RWPE1 (cell line): ENCODE data around the gene PHYHD1.
A peak's percentile ranks its signal among the peaks of the same experiment; 100 is the strongest.

Experiments
- CTCF ChIA-PET: fragments of 350-600 bp; sonication (Branson Sonifier 250); formaldehyde crosslinking; extraction: SDS; loops from one replicate; lab custom pipeline; 2021; lab: Yijun Ruan, JAX
- POLR2A ChIA-PET: fragments of 400-600 bp; formaldehyde crosslinking; extraction: SDS; loops from one replicate; lab custom pipeline; 2020; ENCODE audit warnings: antibody characterized with exemption; ENCODE audit not compliant: low non-redundant PET; lab: Yijun Ruan, JAX
- DNase-seq: peaks from one replicate; pipeline ENCODE4 v3.0.0; 2012; ENCODE audit warnings: low spot score
- H3K27ac ChIP-seq: fragments of 450-650 bp; 2 replicates; pipeline ENCODE4 v1.5.1; 2017
- TF ChIP-seq, protein P1 (sequence below): fragments of 450-650 bp; conservative IDR thresholded peaks from 2 replicates; pipeline ENCODE4 v1.5.1; 2017; ENCODE audit warnings: low read depth, mild to moderate bottlenecking

The PHYHD1 gene

DNA sequence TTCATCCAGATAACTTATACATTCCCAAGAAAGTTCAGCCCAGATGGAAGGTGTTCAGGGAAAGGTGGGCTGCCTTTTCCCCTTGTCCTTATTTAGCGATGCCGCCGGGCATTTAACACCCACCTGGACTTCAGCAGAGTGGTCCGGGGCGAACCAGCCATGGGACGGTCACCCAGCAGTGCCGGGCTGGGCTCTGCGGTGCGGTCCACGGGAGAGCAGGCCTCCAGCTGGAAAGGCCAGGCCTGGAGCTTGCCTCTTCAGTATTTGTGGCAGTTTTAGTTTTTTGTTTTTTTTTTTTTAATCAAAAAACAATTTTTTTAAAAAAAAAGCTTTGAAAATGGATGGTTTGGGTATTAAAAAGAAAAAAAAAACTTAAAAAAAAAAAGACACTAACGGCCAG is 4.0 kb upstream of the PHYHD1 start:
- TF ChIP-seq, protein P1, sequence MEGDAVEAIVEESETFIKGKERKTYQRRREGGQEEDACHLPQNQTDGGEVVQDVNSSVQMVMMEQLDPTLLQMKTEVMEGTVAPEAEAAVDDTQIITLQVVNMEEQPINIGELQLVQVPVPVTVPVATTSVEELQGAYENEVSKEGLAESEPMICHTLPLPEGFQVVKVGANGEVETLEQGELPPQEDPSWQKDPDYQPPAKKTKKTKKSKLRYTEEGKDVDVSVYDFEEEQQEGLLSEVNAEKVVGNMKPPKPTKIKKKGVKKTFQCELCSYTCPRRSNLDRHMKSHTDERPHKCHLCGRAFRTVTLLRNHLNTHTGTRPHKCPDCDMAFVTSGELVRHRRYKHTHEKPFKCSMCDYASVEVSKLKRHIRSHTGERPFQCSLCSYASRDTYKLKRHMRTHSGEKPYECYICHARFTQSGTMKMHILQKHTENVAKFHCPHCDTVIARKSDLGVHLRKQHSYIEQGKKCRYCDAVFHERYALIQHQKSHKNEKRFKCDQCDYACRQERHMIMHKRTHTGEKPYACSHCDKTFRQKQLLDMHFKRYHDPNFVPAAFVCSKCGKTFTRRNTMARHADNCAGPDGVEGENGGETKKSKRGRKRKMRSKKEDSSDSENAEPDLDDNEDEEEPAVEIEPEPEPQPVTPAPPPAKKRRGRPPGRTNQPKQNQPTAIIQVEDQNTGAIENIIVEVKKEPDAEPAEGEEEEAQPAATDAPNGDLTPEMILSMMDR, result no peak
- H3K27ac ChIP-seq, result peak overlapping the region; percentile 99
- ChIA-PET POLR2A (no interaction called here), CTCF (no interaction called here)
- DNase-seq, result no peak

DNA sequence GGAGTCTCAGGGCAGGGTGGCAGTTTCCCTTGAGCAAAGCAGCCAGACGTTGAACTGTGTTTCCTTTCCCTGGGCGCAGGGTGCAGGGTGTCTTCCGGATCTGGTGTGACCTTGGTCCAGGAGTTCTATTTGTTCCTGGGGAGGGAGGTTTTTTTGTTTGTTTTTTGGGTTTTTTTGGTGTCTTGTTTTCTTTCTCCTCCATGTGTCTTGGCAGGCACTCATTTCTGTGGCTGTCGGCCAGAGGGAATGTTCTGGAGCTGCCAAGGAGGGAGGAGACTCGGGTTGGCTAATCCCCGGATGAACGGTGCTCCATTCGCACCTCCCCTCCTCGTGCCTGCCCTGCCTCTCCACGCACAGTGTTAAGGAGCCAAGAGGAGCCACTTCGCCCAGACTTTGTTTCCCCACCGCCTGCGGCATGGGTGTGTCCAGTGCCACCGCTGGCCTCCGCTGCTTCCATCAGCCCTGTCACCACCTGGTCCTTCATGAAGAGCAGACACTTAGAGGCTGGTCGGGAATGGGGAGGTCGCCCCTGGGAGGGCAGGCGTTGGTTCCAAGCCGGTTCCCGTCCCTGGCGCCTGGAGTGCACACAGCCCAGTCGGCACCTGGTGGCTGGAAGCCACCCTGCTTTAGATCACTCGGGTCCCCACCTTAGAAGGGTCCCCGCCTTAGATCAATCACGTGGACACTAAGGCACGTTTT is 3.5 kb upstream of the PHYHD1 start:
- CTCF ChIA-PET, result no interaction called here
- peak; percentile 52 for DNase-seq
- TF ChIP-seq, protein P1, result no peak
- POLR2A ChIA-PET, result no interaction called here
- H3K27ac ChIP-seq, result peak overlapping the region; percentile 99

DNA sequence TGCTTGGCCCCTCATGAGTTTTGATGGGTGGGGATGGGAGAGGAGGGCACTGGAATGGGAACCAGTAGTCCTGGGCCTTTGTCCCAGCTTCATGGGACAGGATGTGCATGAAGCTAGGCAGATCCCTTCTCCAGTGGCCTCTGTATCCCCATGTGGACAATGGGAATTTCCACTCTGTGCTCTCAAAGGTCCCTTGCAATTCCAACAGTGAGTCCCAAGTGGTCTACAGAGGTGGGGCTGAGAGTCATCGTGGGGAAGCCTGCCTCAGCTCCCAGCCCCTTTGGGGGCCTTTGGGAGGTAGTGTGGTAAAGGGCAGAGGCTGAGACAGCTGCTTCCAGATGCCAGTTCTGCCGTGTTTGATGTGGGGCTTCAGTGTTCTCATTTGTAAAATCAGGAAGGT is 1.9 kb upstream of the PHYHD1 start:
- ChIA-PET POLR2A (no interaction called here), CTCF (interaction anchor here (0.6 to 1.4 kb wide), 4 partner anchors 8 to 1297 kb away, joined by 3 to 5 read pairs (median 4); no protein-coding TSS in a partner anchor)
- DNase-seq, result no peak
- TF ChIP-seq, protein P1, result no peak
- H3K27ac ChIP-seq, result peak overlapping the region; percentile 99

DNA sequence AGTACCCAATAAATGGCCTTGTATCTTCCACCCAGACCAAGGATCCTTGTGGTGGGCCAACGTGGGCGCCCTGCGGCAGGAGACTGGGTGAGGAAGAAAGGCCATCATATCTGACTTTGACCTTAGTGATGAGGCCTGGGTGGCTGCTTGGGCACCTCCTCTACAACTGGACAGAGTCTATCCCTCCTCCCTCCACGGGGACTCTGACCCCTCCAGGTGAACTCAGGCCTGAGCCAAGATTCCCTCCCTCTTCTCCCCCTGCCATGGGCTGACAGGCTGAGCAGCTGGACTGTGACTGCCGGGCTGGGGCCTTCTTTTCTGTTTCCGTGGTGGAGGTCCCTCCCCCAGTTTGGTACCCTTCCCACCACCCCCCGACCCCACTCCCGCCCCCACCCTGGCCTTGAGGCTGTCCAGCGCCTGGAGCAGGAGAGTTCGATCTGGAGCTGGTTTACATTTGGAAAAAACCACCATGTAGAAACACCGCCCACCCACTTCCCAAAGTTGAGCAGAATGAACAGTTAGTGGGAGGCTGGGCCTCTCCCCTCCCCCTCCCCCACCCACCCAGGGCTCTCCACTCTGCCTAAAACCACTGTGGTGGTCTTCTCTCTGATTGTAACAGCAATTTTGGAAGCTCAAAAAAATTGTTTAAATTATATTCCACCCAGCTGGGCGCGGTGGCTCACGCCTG is 1.2 kb upstream of the PHYHD1 start:
- peak overlapping the region; percentile 99 for H3K27ac ChIP-seq
- POLR2A ChIA-PET, result no interaction called here
- CTCF ChIA-PET, result interaction anchor here (0.6 to 1.4 kb wide), 4 partner anchors 29 to 58 kb away, joined by 3 to 6 read pairs (median 4); no protein-coding TSS in a partner anchor
- DNase-seq, result no peak
- TF ChIP-seq, protein P1, result no peak

DNA sequence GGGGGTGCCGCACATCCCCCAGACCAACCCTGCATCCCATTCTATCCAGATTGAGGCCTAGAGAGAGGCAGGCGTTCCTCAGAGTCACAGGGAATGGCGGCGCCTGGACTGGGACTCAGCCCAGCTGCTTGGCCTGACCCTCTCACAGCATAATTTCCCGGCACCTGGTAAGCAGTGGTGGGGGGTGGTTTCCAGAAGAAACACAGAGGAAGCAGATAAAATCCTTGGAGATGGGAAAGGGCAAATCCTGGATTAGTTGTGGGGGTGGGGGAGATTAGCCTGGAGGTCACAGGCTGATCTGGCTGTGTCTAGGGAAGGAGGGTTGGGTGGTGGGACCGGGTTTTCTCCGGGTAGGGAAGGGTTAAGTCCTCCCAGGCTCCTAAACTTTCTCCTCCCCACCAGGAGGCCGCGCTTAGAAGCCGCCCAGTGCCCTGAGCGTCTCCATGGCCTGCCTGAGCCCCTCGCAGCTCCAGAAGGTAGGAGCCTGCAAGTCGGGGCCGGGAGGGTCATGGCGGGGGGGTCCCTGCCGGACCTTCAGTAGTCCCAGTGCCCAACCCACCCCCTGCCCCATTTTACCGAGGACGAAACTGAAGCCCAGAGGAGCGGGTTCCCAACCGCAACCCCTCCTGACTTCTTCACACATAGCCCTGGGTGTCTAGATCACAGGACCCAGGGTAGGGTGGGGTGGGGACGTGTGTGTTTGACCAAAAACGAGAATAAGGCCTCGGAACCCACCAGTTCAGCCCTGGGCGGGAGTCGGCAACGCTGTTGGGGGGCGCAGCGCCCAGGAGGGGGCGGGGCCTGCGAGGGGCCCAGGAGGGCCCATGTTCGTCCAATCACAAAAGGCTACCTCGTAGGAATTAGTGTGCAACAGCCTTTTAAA is 1.3 kb downstream of the PHYHD1 start:
- TF ChIP-seq, protein P1, result no peak
- H3K27ac ChIP-seq, result peak overlapping the region; percentile 99
- DNase-seq, result no peak
- ChIA-PET CTCF (interaction anchor here (1.1 kb wide), 1 partner anchor 187 kb away, joined by 3 read pairs; no protein-coding TSS in a partner anchor), POLR2A (interaction anchor here (0.8 kb wide), 1 partner anchor 17 kb away, joined by 23 read pairs; no protein-coding TSS in a partner anchor)

DNA sequence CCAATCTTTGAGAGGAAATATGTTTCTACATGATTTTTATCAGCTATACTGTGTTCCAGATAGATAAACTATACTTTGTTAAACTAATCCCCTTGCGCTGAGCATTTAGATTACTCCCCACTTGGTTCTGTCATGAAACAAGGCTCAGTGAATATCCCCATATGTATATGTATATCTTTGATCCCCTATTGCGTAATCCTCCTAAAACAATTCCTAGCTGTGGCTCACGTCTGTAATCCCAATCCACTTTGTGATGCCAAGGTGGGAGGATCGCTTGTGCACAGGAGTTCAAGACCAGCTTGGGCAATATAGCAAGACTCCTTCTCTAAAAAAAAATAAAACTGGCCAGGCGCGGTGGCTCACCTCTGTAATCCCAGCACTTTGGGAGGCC is 2.7 kb downstream of the PHYHD1 start:
- H3K27ac ChIP-seq, result peak overlapping the region; percentile 99
- DNase-seq, result no peak
- CTCF ChIA-PET, result interaction anchor here (0.9 to 1.1 kb wide), 2 partner anchors 59 to 188 kb away, joined by 3 to 4 read pairs; no protein-coding TSS in a partner anchor
- TF ChIP-seq, protein P1, result no peak
- POLR2A ChIA-PET, result no interaction called here
